DMS114 treated with DMSO at 0.1 percent for 48 hours (cell line): ENCODE data around the gene GRIA2.
"Not testable (repeated sequence)": the region's sequence is repeated elsewhere in the genome, so short reads cannot be mapped to it uniquely, and the experiment has no call there.

ENCODE experiments used
- DNase-seq: peaks from one replicate; lab custom pipeline; 2025; ENCODE audit not compliant: unreplicated experiment; lab: John Stamatoyannopoulos, UW

GRIA2 gene

DNA sequence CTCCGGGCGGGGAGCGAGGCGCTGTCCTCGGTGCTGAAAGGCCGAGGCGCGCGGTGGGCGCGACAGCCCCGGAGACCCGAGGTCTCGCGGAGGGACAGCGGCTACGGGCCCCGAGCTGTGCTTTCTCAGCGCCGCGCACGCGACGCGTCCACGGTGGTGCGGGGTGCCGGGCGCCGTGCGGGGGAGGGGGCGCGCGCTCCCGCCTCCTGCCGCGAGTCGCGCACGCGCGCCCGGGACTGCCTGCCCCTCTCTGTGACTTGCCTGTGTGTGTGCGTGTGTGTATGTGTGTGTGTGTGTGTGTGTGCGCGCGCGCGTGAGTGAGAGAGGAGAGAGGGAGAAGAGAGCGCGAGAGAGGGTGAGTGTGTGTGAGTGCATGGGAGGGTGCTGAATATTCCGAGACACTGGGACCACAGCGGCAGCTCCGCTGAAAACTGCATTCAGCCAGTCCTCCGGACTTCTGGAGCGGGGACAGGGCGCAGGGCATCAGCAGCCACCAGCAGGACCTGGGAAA lies at the start of gene GRIA2:
GRIA2 (plus strand) TSS at position 358 of the 511 bp plus-strand sequence. CDS start 315 bp downstream, outside the sequence.
- DNase-seq = peak; percentile 29

GRCh38 chr4:157172011-157172410 lies 48.5 kb upstream of the GRIA2 start:
- no peak for DNase-seq

- not testable (repeated sequence) for DNase-seq
Measured at GRCh38 chr4:157180268-157180667, 40.3 kb upstream of the GRIA2 start.

- DNase-seq = no peak
Measured at GRCh38 chr4:157184300-157184699, 36.2 kb upstream of the GRIA2 start.

GRCh38 chr4:157185363-157185762 lies 35.2 kb upstream of the GRIA2 start:
- DNase-seq = no peak

GRCh38 chr4:157195374-157195773 lies 25.2 kb upstream of the GRIA2 start:
- DNase-seq = no peak

DNA sequence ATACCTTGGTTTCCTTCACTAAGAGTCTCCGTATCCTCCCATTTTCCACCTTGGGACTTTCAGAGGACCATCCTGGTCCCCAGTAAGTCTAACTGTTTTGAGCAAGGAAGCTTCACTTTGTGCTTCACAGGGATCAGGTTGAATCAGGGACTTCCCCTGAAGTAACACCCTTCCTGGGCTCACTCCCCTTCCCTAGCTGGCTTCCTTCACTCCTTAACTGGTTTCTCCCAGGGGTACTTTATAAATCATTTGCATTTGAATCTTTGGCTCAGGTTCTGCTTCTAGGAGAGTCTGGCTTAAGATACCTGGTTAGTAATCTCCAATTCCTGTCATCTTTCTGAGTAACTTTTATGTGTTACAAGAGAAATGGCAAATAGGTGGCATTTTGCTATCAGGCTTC lies 24.5 kb upstream of the GRIA2 start:
- DNase-seq = no peak

DNA sequence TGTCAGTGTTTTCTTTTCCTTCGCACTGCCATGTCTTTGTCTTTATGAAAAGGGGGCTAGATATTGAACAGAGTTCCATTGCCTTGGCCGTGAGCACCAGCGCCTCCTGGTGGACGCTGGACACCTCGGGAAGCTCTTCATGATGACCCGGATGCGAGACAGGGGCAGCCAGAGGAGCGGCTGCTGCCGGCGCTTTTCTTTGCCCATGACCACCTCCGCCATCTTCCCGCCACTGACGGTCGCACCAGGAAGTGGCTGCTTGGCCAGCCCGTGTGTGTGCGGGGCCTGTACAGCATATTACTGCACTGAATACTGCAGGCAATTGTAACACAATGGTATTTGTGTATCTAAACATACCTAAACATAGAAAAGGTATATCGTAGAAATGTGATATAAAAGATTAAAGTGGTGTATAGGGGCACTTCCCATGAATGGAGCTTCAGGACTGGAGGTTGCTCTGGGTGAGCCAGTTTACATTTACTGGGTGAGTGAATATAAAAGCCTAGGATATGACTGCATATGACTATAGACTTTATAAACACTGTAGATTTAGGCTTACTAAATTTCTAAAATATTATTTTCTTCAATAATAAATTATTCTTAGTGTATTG lies 15.8 kb upstream of the GRIA2 start:
- DNase-seq = no peak

DNA sequence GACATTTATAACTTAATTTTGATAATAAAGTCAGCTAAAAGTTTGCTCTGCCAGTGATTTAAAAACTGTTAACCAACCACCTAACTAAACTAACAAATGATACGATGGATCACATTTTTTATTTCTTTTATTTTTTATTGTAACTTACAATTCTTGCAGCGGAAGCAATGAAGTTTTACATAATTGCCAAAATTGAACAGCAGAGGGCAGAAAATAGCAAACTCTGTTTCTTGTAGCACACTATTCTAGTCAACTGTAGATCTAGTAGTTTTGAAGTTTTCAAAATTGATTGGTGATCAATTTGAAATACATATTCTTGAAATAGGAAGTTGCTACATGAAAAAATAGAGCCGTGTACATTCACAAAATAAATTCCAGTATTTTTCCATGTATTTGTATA lies 2.8 kb upstream of the GRIA2 start:
- DNase-seq = peak; percentile 33

DNA sequence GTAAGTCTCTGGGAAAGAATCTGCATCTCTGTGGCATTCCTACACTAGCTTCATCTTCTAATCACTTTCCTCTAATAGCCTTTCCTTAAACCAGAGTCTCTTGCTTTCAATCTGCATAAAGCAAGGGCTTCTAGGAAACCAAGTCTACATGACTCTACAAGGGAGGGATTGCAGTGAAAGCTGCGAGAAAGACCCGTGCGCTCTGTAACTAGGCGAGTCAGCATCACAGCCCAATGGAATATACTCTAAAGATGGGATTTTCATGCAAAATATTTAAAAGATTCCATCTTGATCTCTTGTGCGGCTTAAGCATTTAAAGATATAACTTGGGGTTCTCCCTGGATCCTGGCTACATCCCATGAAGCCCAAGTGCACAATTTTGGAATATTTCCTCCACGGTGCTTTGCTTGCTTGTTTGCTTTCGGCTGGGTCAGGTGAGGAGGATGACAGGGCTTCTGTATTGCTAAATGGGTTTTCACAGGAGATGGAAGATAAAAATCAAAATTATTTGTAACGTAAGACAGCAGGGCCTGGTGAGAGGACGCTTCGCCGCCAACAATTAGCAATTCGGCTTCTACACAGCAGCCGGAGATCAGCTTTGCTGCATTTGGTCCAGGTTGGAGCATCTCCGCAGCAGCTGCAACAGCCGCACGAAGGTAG lies 687 bp upstream of the GRIA2 start:
- no peak for DNase-seq

DNA sequence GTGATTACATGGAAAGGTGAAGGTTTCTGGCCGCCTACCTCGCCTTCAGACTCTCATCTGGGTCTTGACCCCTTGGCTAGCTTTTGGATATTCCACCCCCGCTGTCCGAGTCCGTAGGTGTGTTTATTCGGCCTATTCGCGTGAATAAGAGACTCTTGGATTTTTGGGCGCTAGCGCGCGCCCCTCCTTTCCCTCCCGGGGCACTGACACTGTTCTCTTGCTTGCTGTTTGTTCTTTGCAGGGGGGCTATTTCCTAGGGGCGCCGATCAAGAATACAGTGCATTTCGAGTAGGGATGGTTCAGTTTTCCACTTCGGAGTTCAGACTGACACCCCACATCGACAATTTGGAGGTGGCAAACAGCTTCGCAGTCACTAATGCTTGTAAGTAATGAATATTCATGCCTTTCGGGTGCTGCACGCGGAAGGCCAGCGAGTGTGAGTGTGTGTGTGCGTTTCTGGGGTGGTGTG lies 932 bp downstream of the GRIA2 start:
- no peak for DNase-seq

GRCh38 chr4:157221895-157222770 lies 1.6 kb downstream of the GRIA2 start:
- DNase-seq = peak; percentile 35

DNA sequence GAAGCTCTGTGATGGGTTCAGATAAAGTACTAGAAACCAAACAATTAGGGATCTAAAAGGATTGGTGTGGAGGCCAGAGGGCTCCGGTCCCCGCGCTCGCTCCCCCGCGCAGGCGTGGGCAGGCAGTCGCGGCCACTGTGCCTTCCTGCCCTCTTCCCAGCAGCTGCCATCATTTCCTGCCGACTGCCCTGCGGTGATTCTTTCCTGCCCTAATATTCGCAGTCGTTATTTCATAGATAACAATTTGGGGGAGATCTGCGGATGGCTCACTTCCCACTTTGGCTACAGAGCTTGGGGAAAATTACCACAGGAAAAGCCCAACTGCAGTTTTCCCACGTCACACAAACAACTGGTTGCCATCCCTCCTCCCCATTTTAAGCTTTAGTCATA lies 2.2 kb downstream of the GRIA2 start:
- DNase-seq = no peak

GRCh38 chr4:157223456-157223855 lies 2.9 kb downstream of the GRIA2 start:
- no peak for DNase-seq

DNA sequence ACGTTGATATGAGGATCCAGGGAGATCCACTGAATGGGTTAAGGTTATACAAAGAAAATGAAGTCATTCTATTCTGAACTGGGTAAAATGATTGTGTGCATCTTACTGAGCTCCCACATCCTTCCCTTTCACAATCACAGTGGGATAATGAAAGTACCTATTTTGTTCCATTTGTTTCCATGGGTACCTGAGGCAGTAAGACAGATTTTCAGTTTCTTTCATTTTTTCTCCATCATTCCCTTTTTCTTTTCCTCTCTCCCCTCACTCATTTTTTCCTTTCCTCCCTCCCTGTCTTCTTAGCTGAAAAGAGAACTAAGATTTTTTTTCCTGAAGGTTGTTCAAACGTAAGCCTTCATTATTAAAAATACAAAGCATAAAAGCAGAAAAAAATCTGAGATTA lies 4.6 kb downstream of the GRIA2 start:
- no peak for DNase-seq

DNA sequence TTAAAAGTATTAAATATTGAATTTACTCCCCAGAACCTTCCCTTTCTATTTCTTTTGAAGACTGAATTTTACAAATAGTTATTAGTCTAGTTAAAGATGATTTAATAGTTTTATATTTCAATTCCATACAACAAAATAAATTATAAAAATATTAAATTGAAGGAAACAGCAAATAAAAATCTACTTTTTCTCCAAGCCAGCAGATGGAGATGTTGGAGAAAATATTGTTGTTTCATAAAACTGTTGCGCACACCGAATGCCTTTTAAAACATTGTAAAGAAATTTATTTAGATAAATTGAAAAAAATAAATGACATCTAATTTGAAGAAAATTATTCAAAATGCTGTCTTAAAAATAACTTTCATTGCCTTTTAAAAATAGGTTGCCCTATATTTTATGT lies 5.5 kb downstream of the GRIA2 start:
- DNase-seq = no peak

DNA sequence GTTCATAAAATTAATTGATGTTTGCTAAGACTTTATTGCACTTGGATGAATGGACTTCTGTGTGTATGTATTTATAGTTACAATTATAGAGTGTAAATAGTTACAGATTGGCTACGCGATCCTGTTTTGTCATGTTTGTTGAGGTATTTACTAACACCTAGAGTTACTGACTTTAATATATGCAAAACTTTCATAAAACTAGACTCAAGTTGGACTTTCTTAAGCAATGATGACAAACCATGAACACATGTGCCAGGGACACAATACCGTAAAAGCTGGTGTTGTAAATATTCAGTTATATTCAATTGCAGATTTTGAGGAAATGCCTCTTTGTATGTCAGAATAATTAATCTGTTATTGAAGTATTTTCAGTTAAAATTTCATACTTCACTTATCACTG lies 6.1 kb downstream of the GRIA2 start:
- no peak for DNase-seq

GRCh38 chr4:157231525-157231924 lies 11.0 kb downstream of the GRIA2 start:
- no peak for DNase-seq

DNA sequence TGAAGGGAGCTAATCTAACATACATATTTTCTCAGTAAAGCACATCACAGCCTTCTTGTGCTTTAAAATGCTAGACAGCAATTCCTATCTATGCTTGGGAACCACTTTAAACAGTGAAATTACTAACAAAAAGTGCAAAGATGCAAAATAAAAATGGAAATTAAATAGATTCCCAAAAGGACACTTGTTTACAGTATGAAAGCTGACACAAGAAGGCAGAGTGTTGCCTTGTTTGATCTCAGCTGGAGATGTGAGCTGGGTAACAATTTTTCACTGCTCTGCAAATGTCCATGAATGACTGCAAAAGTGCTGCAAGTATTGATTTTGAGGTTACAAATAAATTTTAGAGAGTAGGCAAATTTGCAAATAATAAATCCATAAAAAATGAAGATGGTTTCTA lies 22.3 kb downstream of the GRIA2 start:
- no peak for DNase-seq

- no peak for DNase-seq
Measured at GRCh38 chr4:157244348-157244747, 23.8 kb downstream of the GRIA2 start.

DNA sequence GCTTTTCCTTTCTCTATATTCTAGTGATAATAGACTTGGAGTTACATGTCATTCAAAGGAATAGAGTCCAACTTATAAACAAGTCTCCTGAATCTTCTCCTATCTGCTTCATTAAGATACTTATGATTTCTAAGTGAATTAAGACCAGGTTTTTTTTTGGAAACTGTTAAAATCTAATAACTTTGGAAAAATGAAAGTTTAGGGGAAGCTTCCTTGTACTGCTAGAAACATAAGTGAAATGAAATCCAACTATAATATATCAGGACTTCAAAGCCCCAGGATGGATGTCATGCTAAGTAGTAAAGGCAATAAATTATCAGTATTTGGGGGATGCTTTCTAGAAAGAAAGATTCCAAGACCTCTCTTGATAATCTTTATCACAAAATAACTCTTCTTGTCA lies 24.8 kb downstream of the GRIA2 start:
- no peak for DNase-seq

DNA sequence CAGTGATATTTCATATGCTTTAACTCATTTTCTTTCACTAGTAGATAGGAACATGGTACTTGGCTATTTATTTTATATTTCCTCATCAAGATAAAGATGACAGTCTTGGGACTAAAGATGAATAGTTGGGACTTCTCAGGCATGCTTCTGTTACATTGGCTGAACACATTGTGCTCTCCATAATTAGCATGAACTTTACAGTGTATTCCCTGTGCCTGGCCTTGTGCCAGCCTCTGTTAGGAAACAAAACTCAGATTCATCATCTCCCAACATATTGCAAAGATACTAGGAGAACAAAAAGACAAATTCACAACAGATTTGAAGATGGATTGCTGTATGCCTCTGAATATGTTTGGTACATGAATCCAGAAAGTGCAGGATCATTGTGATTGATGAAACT lies 26.4 kb downstream of the GRIA2 start:
- DNase-seq = no peak
